ENCODE results near the gene GRIK3. TPM values are rescaled to one million over a fixed set of nuclear protein-coding genes. Genes with fewer than 3 reads are reported as not detected.
A peak's percentile ranks its signal among the peaks of the same experiment; 100 is the strongest.

The GRIK3 gene
- total RNA-seq, 1 donor from 2014 or later = not detected

- peak; percentile 71 for DNase-seq (ENCODE audit: low spot score)
Observed at GRCh38 chr1:36769886-36770830, 264.2 kb downstream of the GRIK3 start.

- peak; percentile 81 for DNase-seq (ENCODE audit: low spot score)
Observed at GRCh38 chr1:36768486-36769178, 265.7 kb downstream of the GRIK3 start.

- DNase-seq (ENCODE audit: low spot score) = peak; percentile 35
Observed at GRCh38 chr1:36767429-36767828, 266.9 kb downstream of the GRIK3 start.

GRCh38 chr1:36766481-36766880, 267.8 kb downstream of the GRIK3 start:
- peak; percentile 55 for DNase-seq (ENCODE audit: low spot score)

GRCh38 chr1:36765785-36766300, 268.5 kb downstream of the GRIK3 start:
- DNase-seq (ENCODE audit: low spot score) = peak; percentile 73

- peak; percentile 43 for DNase-seq (ENCODE audit: low spot score)
Observed at GRCh38 chr1:36764798-36765197, 269.5 kb downstream of the GRIK3 start.

- DNase-seq (ENCODE audit: low spot score) = peak; percentile 53
Observed at GRCh38 chr1:36763771-36764170, 270.5 kb downstream of the GRIK3 start.

- peak; percentile 41 for DNase-seq (ENCODE audit: low spot score)
Observed at GRCh38 chr1:36762174-36762573, 272.1 kb downstream of the GRIK3 start.

- peak; percentile 82 for DNase-seq (ENCODE audit: low spot score)
Observed at GRCh38 chr1:36761113-36761512, 273.2 kb downstream of the GRIK3 start.

- peak; percentile 75 for DNase-seq (ENCODE audit: low spot score)
Observed at GRCh38 chr1:36760081-36760480, 274.2 kb downstream of the GRIK3 start.

GRCh38 chr1:36759355-36759754, 275.0 kb downstream of the GRIK3 start:
- DNase-seq (ENCODE audit: low spot score) = peak; percentile 4

- DNase-seq (ENCODE audit: low spot score) = peak; percentile 73
Observed at GRCh38 chr1:36755303-36756230, 278.7 kb downstream of the GRIK3 start.

GRCh38 chr1:36754366-36754765, 279.9 kb downstream of the GRIK3 start:
- DNase-seq (ENCODE audit: low spot score) = peak; percentile 18

GRCh38 chr1:36753451-36753850, 280.9 kb downstream of the GRIK3 start:
- peak; percentile 68 for DNase-seq (ENCODE audit: low spot score)

- peak; percentile 64 for DNase-seq (ENCODE audit: low spot score)
Observed at GRCh38 chr1:36752891-36753361, 281.4 kb downstream of the GRIK3 start.

GRCh38 chr1:36752431-36752830, 281.9 kb downstream of the GRIK3 start:
- DNase-seq (ENCODE audit: low spot score) = peak; percentile 75

GRCh38 chr1:36751525-36751924, 282.8 kb downstream of the GRIK3 start:
- no peak for DNase-seq (ENCODE audit: low spot score)

- no peak for DNase-seq (ENCODE audit: low spot score)
Observed at GRCh38 chr1:36748466-36748865, 285.8 kb downstream of the GRIK3 start.
